ENCODE measurements around the gene KCNA1. TPM values are rescaled to one million over a fixed set of nuclear protein-coding genes. Genes with fewer than 3 reads are reported as not detected.
A peak's percentile ranks its signal among the peaks of the same experiment; 100 is the strongest.
"Not testable (repeated sequence)": the region's sequence is repeated elsewhere in the genome, so short reads cannot be mapped to it uniquely, and the experiment has no call there.

Gene KCNA1
- polyA plus RNA-seq (2012; ENCODE audit: missing spikeins) = 0.53 TPM

GRCh38 chr12:4909734-4910501, at the start of gene KCNA1:
Gene KCNA1, plus strand, starts transcription at chr12:4909905. Its CDS starts 1,474 bp downstream, at chr12:4911379.
- FAIRE-seq (no peak), DNase-seq (ENCODE audit: insufficient read length) (peak; percentile 51)
- no peak for TF ChIP-seq TAF1 (IDR thresholded peaks at IDR 0.05; ENCODE audit: borderline replicate concordance, low read depth, low read length)

GRCh38 chr12:4860741-4861140, 49.0 kb upstream of the KCNA1 start:
- DNase-seq (ENCODE audit: insufficient read length) = no peak
- TF ChIP-seq POLR2AphosphoS5 (IDR thresholded peaks at IDR 0.05; ENCODE audit: low read depth, low read length) (no peak), TAF1 (IDR thresholded peaks at IDR 0.05; ENCODE audit: borderline replicate concordance, low read depth, low read length) (no peak), POLR2A (IDR thresholded peaks at IDR 0.05; ENCODE audit: low read depth, low read length) (no peak)
- no peak for FAIRE-seq

- FAIRE-seq (peak; percentile 5), DNase-seq (ENCODE audit: insufficient read length) (no peak)
- no peak for TF ChIP-seq POLR2AphosphoS5 (IDR thresholded peaks at IDR 0.05; ENCODE audit: low read depth, low read length)
- no peak for TF ChIP-seq POLR2A (IDR thresholded peaks at IDR 0.05; ENCODE audit: low read depth, low read length)
- TF ChIP-seq TAF1 (IDR thresholded peaks at IDR 0.05; ENCODE audit: borderline replicate concordance, low read depth, low read length) = no peak
Measured at GRCh38 chr12:4862809-4863208, 46.9 kb upstream of the KCNA1 start.

DNA sequence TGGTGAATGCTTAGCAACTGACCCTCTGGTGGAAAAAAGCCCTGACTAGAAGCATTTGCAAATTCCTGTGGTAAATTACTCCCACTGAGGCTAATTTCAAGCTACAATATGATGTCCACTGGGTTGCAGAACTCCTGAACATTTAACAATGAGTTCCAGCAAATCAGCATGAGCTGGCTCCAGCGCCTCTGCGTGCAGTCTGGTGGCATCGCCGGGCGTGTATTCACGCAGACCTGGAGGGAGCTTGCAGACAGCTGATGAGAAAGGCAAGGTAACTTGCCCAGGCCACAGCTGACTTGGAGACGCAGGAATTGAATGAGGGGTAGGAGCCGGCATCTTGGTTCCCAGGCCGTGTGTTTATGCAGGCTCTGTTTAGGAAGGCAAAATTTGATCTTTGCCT, 45.1 kb upstream of the KCNA1 start:
- no peak for FAIRE-seq
- DNase-seq (ENCODE audit: insufficient read length) = no peak
- TF ChIP-seq POLR2AphosphoS5 (IDR thresholded peaks at IDR 0.05; ENCODE audit: low read depth, low read length) (no peak), TAF1 (IDR thresholded peaks at IDR 0.05; ENCODE audit: borderline replicate concordance, low read depth, low read length) (no peak), POLR2A (IDR thresholded peaks at IDR 0.05; ENCODE audit: low read depth, low read length) (no peak)

- FAIRE-seq (no peak), DNase-seq (ENCODE audit: insufficient read length) (no peak)
- no peak for TF ChIP-seq POLR2AphosphoS5 (IDR thresholded peaks at IDR 0.05; ENCODE audit: low read depth, low read length)
- no peak for TF ChIP-seq TAF1 (IDR thresholded peaks at IDR 0.05; ENCODE audit: borderline replicate concordance, low read depth, low read length)
- no peak for TF ChIP-seq POLR2A (IDR thresholded peaks at IDR 0.05; ENCODE audit: low read depth, low read length)
Measured at GRCh38 chr12:4865246-4865645, 44.5 kb upstream of the KCNA1 start.

DNA sequence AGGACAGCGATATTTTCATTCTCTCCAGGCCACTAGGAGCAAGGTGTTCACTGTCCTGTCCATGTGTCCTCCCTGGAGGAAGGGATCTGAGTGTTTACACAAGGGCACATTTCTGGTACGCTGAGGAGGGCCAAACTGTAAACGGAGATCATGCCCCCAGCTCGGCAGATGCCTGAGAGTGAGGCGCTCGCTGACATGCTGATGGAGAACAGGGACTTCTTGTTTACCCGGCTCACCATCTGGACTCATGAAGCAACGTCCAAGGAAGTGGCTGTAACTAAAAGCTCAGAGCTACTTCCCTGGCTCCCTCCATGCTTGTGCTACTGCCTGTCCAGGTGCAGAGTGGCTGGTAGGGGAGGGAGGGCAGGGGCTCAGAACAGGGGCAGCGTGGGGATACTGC, 43.4 kb upstream of the KCNA1 start:
- DNase-seq (ENCODE audit: insufficient read length) (no peak), FAIRE-seq (no peak)
- TF ChIP-seq POLR2AphosphoS5 (IDR thresholded peaks at IDR 0.05; ENCODE audit: low read depth, low read length) = no peak
- no peak for TF ChIP-seq TAF1 (IDR thresholded peaks at IDR 0.05; ENCODE audit: borderline replicate concordance, low read depth, low read length)
- TF ChIP-seq POLR2A (IDR thresholded peaks at IDR 0.05; ENCODE audit: low read depth, low read length) = no peak

DNA sequence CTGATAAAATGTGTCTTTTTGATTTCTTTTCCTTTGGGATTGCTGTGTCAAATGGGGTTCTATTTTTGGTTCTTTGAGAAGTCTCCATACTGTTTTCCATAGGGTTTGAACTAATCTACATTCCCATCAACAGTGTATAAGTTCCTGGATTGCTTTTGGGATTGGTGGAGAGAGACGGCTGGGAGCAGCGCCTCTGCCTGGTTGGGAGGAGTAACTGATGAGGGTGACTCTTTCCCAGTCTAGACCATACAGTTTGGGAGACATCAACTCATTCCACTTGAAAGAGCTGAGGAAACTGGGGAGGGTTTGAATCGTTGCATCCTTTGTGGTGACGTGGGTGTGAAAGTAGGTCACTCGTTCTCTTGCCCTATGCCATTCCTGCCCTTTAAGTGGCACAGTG, 42.3 kb upstream of the KCNA1 start:
- FAIRE-seq = no peak
- TF ChIP-seq TAF1 (IDR thresholded peaks at IDR 0.05; ENCODE audit: borderline replicate concordance, low read depth, low read length) (no peak), POLR2AphosphoS5 (IDR thresholded peaks at IDR 0.05; ENCODE audit: low read depth, low read length) (no peak), POLR2A (IDR thresholded peaks at IDR 0.05; ENCODE audit: low read depth, low read length) (no peak)

DNA sequence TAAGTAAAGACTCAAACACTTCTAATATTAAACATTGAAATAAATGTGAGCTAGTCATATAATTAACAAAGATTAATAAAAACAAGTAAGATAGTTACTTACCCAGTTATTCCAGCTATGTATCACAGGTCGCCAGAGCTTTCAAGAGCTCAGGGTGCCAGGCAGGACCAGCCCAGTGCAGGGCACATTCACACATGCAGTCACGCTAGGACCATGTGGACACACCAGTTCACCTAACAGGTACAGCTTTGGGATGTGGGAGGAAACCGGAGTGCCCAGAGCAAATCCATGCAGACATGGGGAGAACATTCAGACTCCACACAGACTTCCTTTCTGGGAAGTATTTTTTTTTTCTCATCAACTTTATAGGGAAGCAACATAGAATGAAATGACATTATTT, 39.3 kb upstream of the KCNA1 start:
- TF ChIP-seq TAF1 (IDR thresholded peaks at IDR 0.05; ENCODE audit: borderline replicate concordance, low read depth, low read length) = no peak
- TF ChIP-seq POLR2A (IDR thresholded peaks at IDR 0.05; ENCODE audit: low read depth, low read length) = no peak
- no peak for TF ChIP-seq POLR2AphosphoS5 (IDR thresholded peaks at IDR 0.05; ENCODE audit: low read depth, low read length)
- DNase-seq (ENCODE audit: insufficient read length) (no peak), FAIRE-seq (no peak)

More for the DNA sequence above, 42.3 kb upstream of the KCNA1 start:
- no peak for DNase-seq (ENCODE audit: insufficient read length)

GRCh38 chr12:4871514-4871913, 38.2 kb upstream of the KCNA1 start:
- no peak for TF ChIP-seq TAF1 (IDR thresholded peaks at IDR 0.05; ENCODE audit: borderline replicate concordance, low read depth, low read length)
- DNase-seq (ENCODE audit: insufficient read length) (no peak), FAIRE-seq (no peak)

GRCh38 chr12:4873947-4874346, 35.8 kb upstream of the KCNA1 start:
- FAIRE-seq (no peak), DNase-seq (ENCODE audit: insufficient read length) (no peak)
- no peak for TF ChIP-seq POLR2AphosphoS5 (IDR thresholded peaks at IDR 0.05; ENCODE audit: low read depth, low read length)
- TF ChIP-seq POLR2A (IDR thresholded peaks at IDR 0.05; ENCODE audit: low read depth, low read length) = no peak
- TF ChIP-seq TAF1 (IDR thresholded peaks at IDR 0.05; ENCODE audit: borderline replicate concordance, low read depth, low read length) = no peak

DNA sequence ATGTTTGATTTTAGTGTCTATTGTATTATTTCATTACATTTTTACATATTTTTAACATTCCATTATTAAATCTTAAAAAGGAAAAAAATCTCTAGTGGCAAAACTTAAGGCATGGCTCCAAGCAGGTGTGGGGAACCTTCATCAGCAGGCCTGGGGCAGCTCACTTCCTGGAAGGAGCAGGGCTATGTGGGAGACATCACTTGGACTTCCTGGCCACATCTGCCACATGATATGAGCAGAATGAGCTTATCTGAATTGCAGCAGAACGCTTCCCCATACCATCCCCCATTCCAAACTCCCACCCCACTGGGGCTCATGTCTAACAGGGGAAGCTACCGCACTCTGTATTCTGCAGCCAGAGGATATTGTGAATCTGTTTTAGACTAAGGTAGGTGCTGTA, 35.0 kb upstream of the KCNA1 start:
- no peak for DNase-seq (ENCODE audit: insufficient read length)
- FAIRE-seq = no peak
- no peak for TF ChIP-seq POLR2AphosphoS5 (IDR thresholded peaks at IDR 0.05; ENCODE audit: low read depth, low read length)
- TF ChIP-seq POLR2A (IDR thresholded peaks at IDR 0.05; ENCODE audit: low read depth, low read length) = no peak
- no peak for TF ChIP-seq TAF1 (IDR thresholded peaks at IDR 0.05; ENCODE audit: borderline replicate concordance, low read depth, low read length)

- not testable (repeated sequence) for FAIRE-seq
Measured at GRCh38 chr12:4879481-4879880, 30.2 kb upstream of the KCNA1 start.

More at GRCh38 chr12:4879481-4879880, 30.2 kb upstream of the KCNA1 start:
- DNase-seq (ENCODE audit: insufficient read length) = not testable (repeated sequence)
